IMR-90 (cell line): Measurements from ENCODE around the gene LAPTM5.

Experiments used
- BHLHE40 ChIP-seq: fragments of 150-350 bp; IDR thresholded peaks from 2 replicates; pipeline ENCODE4 v1.6.1; 2016; ENCODE audit warnings: mild to moderate bottlenecking, low read depth, low read length
- CEBPB ChIP-seq: IDR thresholded peaks from 2 replicates; pipeline ENCODE4 v1.6.1; 2012; ENCODE audit warnings: low read depth, low read length, improper control_type of control experiment
- CHD1 ChIP-seq: IDR thresholded peaks from 2 replicates; pipeline ENCODE4 v1.6.1; 2012; ENCODE audit warnings: low read depth, low read length, improper control_type of control experiment
- MAFK ChIP-seq: IDR thresholded peaks from 2 replicates; pipeline ENCODE4 v1.6.1; 2012; ENCODE audit warnings: low read depth, low read length, improper control_type of control experiment
- RAD21 ChIP-seq: IDR thresholded peaks from 2 replicates; pipeline ENCODE4 v1.6.1; 2012; ENCODE audit warnings: low read length, improper control_type of control experiment
- RFX5 ChIP-seq: IDR thresholded peaks from 2 replicates; pipeline ENCODE4 v1.8.0; 2012; ENCODE audit warnings: low read depth, mild to moderate bottlenecking, low read length, moderate library complexity
- TF ChIP-seq, protein P1 (sequence below): conservative IDR thresholded peaks from 2 replicates; pipeline ENCODE4 v1.5.1; 2012; ENCODE audit warnings: mild to moderate bottlenecking, low read depth, low read length, improper control_type of control experiment
- TF ChIP-seq, protein P2 (sequence below): fragments of 150-350 bp; IDR thresholded peaks from 2 replicates; pipeline ENCODE4 v1.6.1; 2017; ENCODE audit warnings: mild to moderate bottlenecking, antibody characterized with exemption, low read length, low read depth

DNA sequence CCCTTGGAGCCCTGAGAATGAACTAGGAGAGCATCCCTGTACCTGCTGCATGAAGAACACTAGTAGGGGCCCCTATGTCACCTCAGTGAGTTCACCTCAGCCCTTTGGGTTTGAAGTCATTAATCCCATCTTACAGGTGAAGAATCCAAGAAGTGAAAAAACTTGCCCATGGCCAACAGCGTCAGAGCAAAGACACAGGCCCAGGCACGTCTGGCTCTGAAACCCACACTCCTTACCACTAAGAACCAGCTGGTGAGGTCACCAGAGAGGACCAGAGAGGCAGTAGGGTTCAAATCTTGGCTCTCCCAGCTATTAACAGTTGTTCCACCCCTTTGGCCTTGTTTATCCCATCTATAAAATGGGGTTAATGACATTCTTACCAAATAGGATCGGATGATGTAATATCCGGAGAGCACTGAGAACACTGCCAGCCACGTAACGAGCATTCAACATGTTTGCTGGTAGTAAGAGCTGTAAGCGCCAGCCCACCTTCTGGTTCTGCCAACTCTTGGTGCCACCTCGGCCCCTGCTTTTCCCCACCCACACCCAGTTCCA is 43.0 kb downstream of the LAPTM5 start:
- TF ChIP-seq, protein P1, sequence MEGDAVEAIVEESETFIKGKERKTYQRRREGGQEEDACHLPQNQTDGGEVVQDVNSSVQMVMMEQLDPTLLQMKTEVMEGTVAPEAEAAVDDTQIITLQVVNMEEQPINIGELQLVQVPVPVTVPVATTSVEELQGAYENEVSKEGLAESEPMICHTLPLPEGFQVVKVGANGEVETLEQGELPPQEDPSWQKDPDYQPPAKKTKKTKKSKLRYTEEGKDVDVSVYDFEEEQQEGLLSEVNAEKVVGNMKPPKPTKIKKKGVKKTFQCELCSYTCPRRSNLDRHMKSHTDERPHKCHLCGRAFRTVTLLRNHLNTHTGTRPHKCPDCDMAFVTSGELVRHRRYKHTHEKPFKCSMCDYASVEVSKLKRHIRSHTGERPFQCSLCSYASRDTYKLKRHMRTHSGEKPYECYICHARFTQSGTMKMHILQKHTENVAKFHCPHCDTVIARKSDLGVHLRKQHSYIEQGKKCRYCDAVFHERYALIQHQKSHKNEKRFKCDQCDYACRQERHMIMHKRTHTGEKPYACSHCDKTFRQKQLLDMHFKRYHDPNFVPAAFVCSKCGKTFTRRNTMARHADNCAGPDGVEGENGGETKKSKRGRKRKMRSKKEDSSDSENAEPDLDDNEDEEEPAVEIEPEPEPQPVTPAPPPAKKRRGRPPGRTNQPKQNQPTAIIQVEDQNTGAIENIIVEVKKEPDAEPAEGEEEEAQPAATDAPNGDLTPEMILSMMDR = no peak
- TF ChIP-seq RAD21 = no peak
- TF ChIP-seq CEBPB = no peak
- no peak for TF ChIP-seq RFX5
- TF ChIP-seq CHD1 = no peak
- no peak for TF ChIP-seq BHLHE40
- TF ChIP-seq, protein P2, sequence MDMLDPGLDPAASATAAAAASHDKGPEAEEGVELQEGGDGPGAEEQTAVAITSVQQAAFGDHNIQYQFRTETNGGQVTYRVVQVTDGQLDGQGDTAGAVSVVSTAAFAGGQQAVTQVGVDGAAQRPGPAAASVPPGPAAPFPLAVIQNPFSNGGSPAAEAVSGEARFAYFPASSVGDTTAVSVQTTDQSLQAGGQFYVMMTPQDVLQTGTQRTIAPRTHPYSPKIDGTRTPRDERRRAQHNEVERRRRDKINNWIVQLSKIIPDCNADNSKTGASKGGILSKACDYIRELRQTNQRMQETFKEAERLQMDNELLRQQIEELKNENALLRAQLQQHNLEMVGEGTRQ = no peak
- TF ChIP-seq MAFK = no peak
